HepG2 (cell line): ENCODE results near the gene GNB3. TPM values are rescaled to one million over a fixed set of nuclear protein-coding genes. Genes with fewer than 3 reads are reported as not detected.

Experiments used
- GATAD2A ChIP-seq: IDR thresholded peaks from 2 replicates; pipeline ENCODE4 v1.6.1; 2016
- HNRNPUL1 ChIP-seq: fragments of 200-400 bp; formaldehyde crosslinking; IDR thresholded peaks from 2 replicates; pipeline ENCODE4 v1.6.1; 2017; ENCODE audit warnings: low read depth, mild to moderate bottlenecking, low read length, moderate library complexity
- NR1H2 ChIP-seq: sonication (generic); formaldehyde crosslinking; IDR thresholded peaks from 2 replicates; pipeline ENCODE4 v1.8.1; 2022; ENCODE audit warnings: low read depth, missing genetic modification reagents, borderline replicate concordance
- PITX1 ChIP-seq: sonication (generic); formaldehyde crosslinking; IDR thresholded peaks from 2 replicates; pipeline ENCODE4 v1.5.1; 2020; ENCODE audit warnings: mild to moderate bottlenecking, missing genetic modification reagents
- RFX5 ChIP-seq: IDR thresholded peaks from 2 replicates; pipeline ENCODE4 v1.6.1; 2011; ENCODE audit warnings: low read depth, low read length, improper control_type of control experiment
- SIN3A ChIP-seq: IDR thresholded peaks from 2 replicates; pipeline ENCODE4 v1.6.1; 2011; ENCODE audit warnings: low read depth, mild to moderate bottlenecking, control low read depth, low read length, borderline replicate concordance
- ZFY ChIP-seq: sonication (generic); formaldehyde crosslinking; IDR thresholded peaks from 2 replicates; pipeline ENCODE4 v1.4.0; 2020; ENCODE audit warnings: missing genetic modification reagents
- ZMYM3 ChIP-seq: sonication (generic); formaldehyde crosslinking; IDR thresholded peaks from 2 replicates; pipeline ENCODE4 v1.5.1; 2020; ENCODE audit warnings: mild to moderate bottlenecking, missing genetic modification reagents
- ZNF430 ChIP-seq: sonication (generic); formaldehyde crosslinking; IDR thresholded peaks from 2 replicates; pipeline ENCODE4 v1.9.0; 2021; ENCODE audit warnings: mild to moderate bottlenecking, missing genetic modification reagents
- ZNF510 ChIP-seq: sonication (generic); formaldehyde crosslinking; IDR thresholded peaks from 2 replicates; pipeline ENCODE4 v1.4.0; 2020; ENCODE audit warnings: low read depth, mild to moderate bottlenecking, missing genetic modification reagents
- ZNF614 ChIP-seq: IDR thresholded peaks from 2 replicates; pipeline ENCODE4 v1.6.1; 2018; ENCODE audit warnings: missing biosample characterization, missing genetic modification reagents, inconsistent platforms, borderline replicate concordance
- ZNF670 ChIP-seq: sonication (generic); formaldehyde crosslinking; IDR thresholded peaks from 2 replicates; pipeline ENCODE4 v1.8.0; 2022; ENCODE audit warnings: mild to moderate bottlenecking, missing genetic modification reagents, borderline replicate concordance
- ZNF737 ChIP-seq: sonication (generic); formaldehyde crosslinking; IDR thresholded peaks from 2 replicates; pipeline ENCODE4 v1.5.0; 2020; ENCODE audit warnings: missing genetic modification reagents, mild to moderate bottlenecking, borderline replicate concordance
- polyA plus RNA-seq, 8 experiments: library from polyadenylated mRNA; depleted of rRNA in 3 of 8; stranded (reverse) in 7 of 8; unstranded in 1 of 8; fragments of >200 nt; fragmentation: Illumina TruSeq in 4 of 8; extraction: Trizol in 4 of 8; gene quantifications; 2 replicates each; pipeline versions ENCODE4 v1.2.1 to v1.2.3, GENCODE V29; 2011 to 2016; ENCODE audit warnings: low read depth in 4 of 8, missing spikeins in 1 of 8, mixed read lengths in 1 of 8; ENCODE audit not compliant: insufficient read depth in 1 of 8
- total RNA-seq, 5 experiments: library from RNA; depleted of rRNA; stranded (reverse); fragments of >200 nt; fragmentation: Illumina TruSeq; extraction: Trizol; gene quantifications; 2 replicates each; pipeline ENCODE4 v1.2.3, GENCODE V29; 2016; ENCODE audit warnings: low read depth in 1 of 5
- TF ChIP-seq, protein P1 (sequence below): sonication (generic); formaldehyde crosslinking; IDR thresholded peaks from 2 replicates; pipeline ENCODE4 v1.8.0; 2022; ENCODE audit warnings: mild to moderate bottlenecking, missing genetic modification reagents
- TF ChIP-seq, protein P2 (sequence below): sonication (generic); formaldehyde crosslinking; IDR thresholded peaks from 2 replicates; pipeline ENCODE4 v1.8.1; 2022; ENCODE audit warnings: low read depth, mild to moderate bottlenecking, missing genetic modification reagents
- TF ChIP-seq, protein P3 (sequence below): sonication (generic); formaldehyde crosslinking; IDR thresholded peaks from 2 replicates; pipeline ENCODE4 v1.8.0; 2022; ENCODE audit warnings: low read depth, missing genetic modification reagents
- TF ChIP-seq, protein P4 (sequence below): sonication (generic); formaldehyde crosslinking; IDR thresholded peaks from 2 replicates; pipeline ENCODE4 v1.4.0; 2020; ENCODE audit warnings: missing genetic modification reagents
- TF ChIP-seq, protein P5 (sequence below): sonication (generic); formaldehyde crosslinking; IDR thresholded peaks from 2 replicates; pipeline ENCODE4 v1.5.1; 2020; ENCODE audit warnings: missing genetic modification reagents, mild to moderate bottlenecking, borderline replicate concordance

The GNB3 gene
- total and polyA plus RNA-seq, 2 of the 13 experiments (the other 11 are each of a cell fraction or from before 2014, with no cell fraction given), result 1.3 to 3.6 TPM

DNA sequence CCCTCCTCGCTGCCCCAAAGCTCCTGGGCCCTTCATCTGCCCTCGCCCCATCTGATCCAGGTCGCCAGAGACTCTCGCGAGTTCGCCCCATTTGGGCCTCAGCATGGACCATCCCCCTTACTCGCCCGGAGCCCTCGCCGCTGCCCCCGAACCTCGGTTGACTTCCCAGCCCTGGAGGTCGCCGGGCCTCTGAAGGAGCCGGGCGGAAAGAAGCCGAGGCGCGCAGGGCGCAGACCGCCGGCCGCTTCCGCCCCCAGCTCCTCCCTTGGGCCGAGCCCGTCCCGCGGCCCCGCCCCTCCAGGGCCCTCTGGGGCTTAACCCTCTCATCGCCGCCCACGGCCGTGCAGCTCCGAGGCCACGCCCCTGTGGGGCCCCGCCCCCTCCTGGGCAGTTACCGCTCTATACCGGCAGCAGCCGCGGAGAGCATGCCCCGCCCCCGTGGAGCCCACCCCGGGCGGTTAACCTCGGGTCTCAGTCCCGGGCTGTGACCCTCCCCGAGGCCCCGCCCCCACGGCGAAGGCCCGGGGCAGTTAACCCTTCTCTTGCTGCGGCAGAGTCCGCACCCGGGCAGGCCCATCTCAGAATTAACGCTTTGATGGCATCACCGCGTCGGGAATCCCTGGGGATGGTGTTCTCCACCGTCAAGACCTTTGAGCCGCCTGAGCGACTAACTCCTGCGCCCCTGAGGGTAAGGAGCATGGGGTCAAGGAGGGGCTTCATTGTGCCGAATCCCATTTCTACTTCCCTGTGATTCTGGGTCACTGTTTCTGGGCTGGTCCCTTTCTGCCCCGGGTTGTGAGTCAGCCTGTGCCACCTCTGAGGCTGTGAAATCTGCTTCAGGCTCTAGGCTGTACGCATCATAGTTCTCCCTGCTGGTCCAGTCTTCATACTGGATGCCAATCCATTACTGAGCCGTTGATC lies 32.6 kb downstream of the GNB3 start, which contains the start of gene SPSB2 (continued):
- TF ChIP-seq ZNF430 (CRISPR knock-in tag) (peak; percentile 72; the same call in 1 of the 2 replicates), ZNF670 (CRISPR knock-in tag) (0 out of 2 replicates have a peak, but pooled peaks have one; percentile 68), RFX5 (no peak), GATAD2A (CRISPR knock-in tag) (peak; percentile 61), SIN3A (no peak), PITX1 (CRISPR knock-in tag) (0 out of 2 replicates have a peak, but pooled peaks have one; percentile 31), ZFY (CRISPR knock-in tag) (peak; percentile 61), ZNF510 (no peak), NR1H2 (CRISPR knock-in tag) (no peak), HNRNPUL1 (peak; percentile 58; the same call in 1 of the 2 replicates), ZMYM3 (CRISPR knock-in tag) (peak; percentile 55), ZNF737 (CRISPR knock-in tag) (no peak; the same call in 1 of the 2 replicates), ZNF614 (CRISPR knock-in tag) (peak; percentile 50; the same call in 1 of the 2 replicates)
- TF ChIP-seq, protein P1, sequence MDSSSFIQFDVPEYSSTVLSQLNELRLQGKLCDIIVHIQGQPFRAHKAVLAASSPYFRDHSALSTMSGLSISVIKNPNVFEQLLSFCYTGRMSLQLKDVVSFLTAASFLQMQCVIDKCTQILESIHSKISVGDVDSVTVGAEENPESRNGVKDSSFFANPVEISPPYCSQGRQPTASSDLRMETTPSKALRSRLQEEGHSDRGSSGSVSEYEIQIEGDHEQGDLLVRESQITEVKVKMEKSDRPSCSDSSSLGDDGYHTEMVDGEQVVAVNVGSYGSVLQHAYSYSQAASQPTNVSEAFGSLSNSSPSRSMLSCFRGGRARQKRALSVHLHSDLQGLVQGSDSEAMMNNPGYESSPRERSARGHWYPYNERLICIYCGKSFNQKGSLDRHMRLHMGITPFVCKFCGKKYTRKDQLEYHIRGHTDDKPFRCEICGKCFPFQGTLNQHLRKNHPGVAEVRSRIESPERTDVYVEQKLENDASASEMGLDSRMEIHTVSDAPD (CRISPR knock-in tag), result no peak
- TF ChIP-seq, protein P2, sequence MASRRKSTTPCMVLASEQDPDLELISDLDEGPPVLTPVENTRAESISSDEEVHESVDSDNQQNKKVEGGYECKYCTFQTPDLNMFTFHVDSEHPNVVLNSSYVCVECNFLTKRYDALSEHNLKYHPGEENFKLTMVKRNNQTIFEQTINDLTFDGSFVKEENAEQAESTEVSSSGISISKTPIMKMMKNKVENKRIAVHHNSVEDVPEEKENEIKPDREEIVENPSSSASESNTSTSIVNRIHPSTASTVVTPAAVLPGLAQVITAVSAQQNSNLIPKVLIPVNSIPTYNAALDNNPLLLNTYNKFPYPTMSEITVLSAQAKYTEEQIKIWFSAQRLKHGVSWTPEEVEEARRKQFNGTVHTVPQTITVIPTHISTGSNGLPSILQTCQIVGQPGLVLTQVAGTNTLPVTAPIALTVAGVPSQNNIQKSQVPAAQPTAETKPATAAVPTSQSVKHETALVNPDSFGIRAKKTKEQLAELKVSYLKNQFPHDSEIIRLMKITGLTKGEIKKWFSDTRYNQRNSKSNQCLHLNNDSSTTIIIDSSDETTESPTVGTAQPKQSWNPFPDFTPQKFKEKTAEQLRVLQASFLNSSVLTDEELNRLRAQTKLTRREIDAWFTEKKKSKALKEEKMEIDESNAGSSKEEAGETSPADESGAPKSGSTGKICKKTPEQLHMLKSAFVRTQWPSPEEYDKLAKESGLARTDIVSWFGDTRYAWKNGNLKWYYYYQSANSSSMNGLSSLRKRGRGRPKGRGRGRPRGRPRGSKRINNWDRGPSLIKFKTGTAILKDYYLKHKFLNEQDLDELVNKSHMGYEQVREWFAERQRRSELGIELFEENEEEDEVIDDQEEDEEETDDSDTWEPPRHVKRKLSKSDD (CRISPR knock-in tag), result no peak
- TF ChIP-seq, protein P3, sequence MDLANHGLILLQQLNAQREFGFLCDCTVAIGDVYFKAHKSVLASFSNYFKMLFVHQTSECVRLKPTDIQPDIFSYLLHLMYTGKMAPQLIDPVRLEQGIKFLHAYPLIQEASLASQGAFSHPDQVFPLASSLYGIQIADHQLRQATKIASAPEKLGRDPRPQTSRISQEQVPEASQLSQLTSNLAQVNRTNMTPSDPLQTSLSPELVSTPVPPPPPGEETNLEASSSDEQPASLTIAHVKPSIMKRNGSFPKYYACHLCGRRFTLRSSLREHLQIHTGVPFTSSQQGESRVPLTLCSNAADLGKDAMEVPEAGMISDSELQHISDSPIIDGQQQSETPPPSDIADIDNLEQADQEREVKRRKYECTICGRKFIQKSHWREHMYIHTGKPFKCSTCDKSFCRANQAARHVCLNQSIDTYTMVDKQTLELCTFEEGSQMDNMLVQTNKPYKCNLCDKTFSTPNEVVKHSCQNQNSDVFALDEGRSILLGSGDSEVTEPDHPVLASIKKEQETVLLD (CRISPR knock-in tag), result peak; percentile 82; the same call in 1 of the 2 replicates
- TF ChIP-seq, protein P4, sequence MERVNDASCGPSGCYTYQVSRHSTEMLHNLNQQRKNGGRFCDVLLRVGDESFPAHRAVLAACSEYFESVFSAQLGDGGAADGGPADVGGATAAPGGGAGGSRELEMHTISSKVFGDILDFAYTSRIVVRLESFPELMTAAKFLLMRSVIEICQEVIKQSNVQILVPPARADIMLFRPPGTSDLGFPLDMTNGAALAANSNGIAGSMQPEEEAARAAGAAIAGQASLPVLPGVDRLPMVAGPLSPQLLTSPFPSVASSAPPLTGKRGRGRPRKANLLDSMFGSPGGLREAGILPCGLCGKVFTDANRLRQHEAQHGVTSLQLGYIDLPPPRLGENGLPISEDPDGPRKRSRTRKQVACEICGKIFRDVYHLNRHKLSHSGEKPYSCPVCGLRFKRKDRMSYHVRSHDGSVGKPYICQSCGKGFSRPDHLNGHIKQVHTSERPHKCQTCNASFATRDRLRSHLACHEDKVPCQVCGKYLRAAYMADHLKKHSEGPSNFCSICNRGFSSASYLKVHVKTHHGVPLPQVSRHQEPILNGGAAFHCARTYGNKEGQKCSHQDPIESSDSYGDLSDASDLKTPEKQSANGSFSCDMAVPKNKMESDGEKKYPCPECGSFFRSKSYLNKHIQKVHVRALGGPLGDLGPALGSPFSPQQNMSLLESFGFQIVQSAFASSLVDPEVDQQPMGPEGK (CRISPR knock-in tag), result peak; percentile 87
- TF ChIP-seq, protein P5, sequence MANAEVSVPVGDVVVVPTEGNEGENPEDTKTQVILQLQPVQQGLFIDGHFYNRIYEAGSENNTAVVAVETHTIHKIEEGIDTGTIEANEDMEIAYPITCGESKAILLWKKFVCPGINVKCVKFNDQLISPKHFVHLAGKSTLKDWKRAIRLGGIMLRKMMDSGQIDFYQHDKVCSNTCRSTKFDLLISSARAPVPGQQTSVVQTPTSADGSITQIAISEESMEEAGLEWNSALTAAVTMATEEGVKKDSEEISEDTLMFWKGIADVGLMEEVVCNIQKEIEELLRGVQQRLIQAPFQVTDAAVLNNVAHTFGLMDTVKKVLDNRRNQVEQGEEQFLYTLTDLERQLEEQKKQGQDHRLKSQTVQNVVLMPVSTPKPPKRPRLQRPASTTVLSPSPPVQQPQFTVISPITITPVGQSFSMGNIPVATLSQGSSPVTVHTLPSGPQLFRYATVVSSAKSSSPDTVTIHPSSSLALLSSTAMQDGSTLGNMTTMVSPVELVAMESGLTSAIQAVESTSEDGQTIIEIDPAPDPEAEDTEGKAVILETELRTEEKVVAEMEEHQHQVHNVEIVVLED (CRISPR knock-in tag), result peak; percentile 63; the same call in 1 of the 2 replicates
